Prostate gland (tissue), 2 donors: ENCODE data around the gene ZNF133. TPM values are rescaled to one million over a fixed set of nuclear protein-coding genes. Genes with fewer than 3 reads are reported as not detected.

Experiments used
- DNase-seq: peaks from one replicate; pipeline ENCODE4 v3.0.0-alpha.2; 2019; ENCODE audit warnings: low spot score
- H3K27ac ChIP-seq, 2 donors: fragments of 200-600 bp; sonication (generic); 2 replicates each; pipeline ENCODE4 v1.5.1; 2017 to 2019
- H3K27me3 ChIP-seq: fragments of 200-600 bp; sonication (generic); replicated peaks from 2 replicates; pipeline ENCODE4 v1.5.1; 2019; ENCODE audit not compliant: insufficient read depth
- H3K36me3 ChIP-seq, 2 donors: fragments of 200-600 bp; sonication (generic); 1 replicate in 1 of 2; 2 replicates in 1 of 2; pipeline versions ENCODE4 v1.5.1 to v1.8.1; 2017 to 2019
- H3K4me1 ChIP-seq: fragments of 200-600 bp; sonication (generic); replicated peaks from 2 replicates; pipeline ENCODE4 v1.5.1; 2019
- H3K4me3 ChIP-seq, 2 donors: fragments of 200-600 bp; sonication (generic); 2 replicates each; pipeline ENCODE4 v1.5.1; 2017 to 2019
- H3K9me3 ChIP-seq: fragments of 200-600 bp; sonication (generic); 2 replicates; pipeline ENCODE4 v1.5.1; 2017
- CTCF ChIP-seq, 4 experiments: fragments of 200-600 bp in 2 of 4; fragments of 450-650 bp in 2 of 4; sonication (generic) in 2 of 4; IDR thresholded peaks; 1 replicate in 3 of 4; 2 replicates in 1 of 4; pipeline ENCODE4 v1.5.1; 2016 to 2019; ENCODE audit warnings: antibody characterized with exemption in 4 of 4, mild to moderate bottlenecking in 2 of 4, moderate library complexity in 2 of 4
- POLR2A ChIP-seq: fragments of 450-650 bp; IDR thresholded peaks from one replicate; pipeline ENCODE4 v1.6.1; 2016; ENCODE audit warnings: antibody characterized with exemption, mild to moderate bottlenecking
- POLR2AphosphoS5 ChIP-seq: sonication (generic); formaldehyde crosslinking; IDR thresholded peaks from one replicate; pipeline ENCODE4 v1.6.1; 2017; ENCODE audit warnings: antibody characterized with exemption
- WGBS: methylation state at CpG from one replicate; pipeline ENCODE4 v1.1.5; 2018; 5-methylcytosine and 5-hydroxymethylcytosine counted together
- intact Hi-C: fragments of 100-400 bp; cut with DNase I; formaldehyde crosslinking; loops from one replicate; pipeline ENCODE4 v1.14.2; 2022
- total RNA-seq, 2 donors: library from RNA; depleted of rRNA; stranded (reverse); fragments of >200 nt; gene quantifications; one replicate each; pipeline ENCODE4 v1.1.0, GENCODE V29; 2016

ZNF133 gene
- total RNA-seq, 2 donors from 2014 or later: 15.2 to 23.1 TPM

- TF ChIP-seq CTCF (IDR thresholded peaks at IDR 0.05) (no peak), POLR2A (no peak), POLR2AphosphoS5 (no peak)
- peaks cover 3% of the 10 kb centered on the region for H3K4me1 ChIP-seq
- intact Hi-C loops: loop anchor here (2.0 kb wide), 2 partner anchors 153 to 177 kb away; partner anchors contain the start of genes DZANK1, KAT14, PET117 and POLR3F
- no peaks in the 10 kb centered on the region for H3K27me3 ChIP-seq
- no peak for DNase-seq
- WGBS: 77% methylated on average over 6 of the region's 6 CpGs
- H3K9me3 ChIP-seq: no peaks in the 10 kb centered on the region
- H3K4me3 ChIP-seq: peak overlapping the region; percentile 80 to 81
- H3K27ac ChIP-seq: no peak overlapping the region
- no peaks in the 10 kb centered on the region for H3K36me3 ChIP-seq
Measured at GRCh38 chr20:18289306-18289705, 979 bp downstream of the ZNF133 start.

GRCh38 chr20:18299364-18299763, 11.0 kb downstream of the ZNF133 start:
- no peaks in the 10 kb centered on the region for H3K4me1 ChIP-seq
- WGBS: over 99% methylated on average over 3 of the region's 3 CpGs
- no peak for DNase-seq
- no peak overlapping the region for H3K4me3 ChIP-seq
- H3K27ac ChIP-seq: no peak overlapping the region
- TF ChIP-seq POLR2A (no peak), CTCF (IDR thresholded peaks at IDR 0.05) (no peak), POLR2AphosphoS5 (no peak)
- intact Hi-C loops: no loop called here
- H3K27me3 ChIP-seq: no peaks in the 10 kb centered on the region
- no peaks in the 10 kb centered on the region for H3K36me3 ChIP-seq
- no peaks in the 10 kb centered on the region for H3K9me3 ChIP-seq

- intact Hi-C loops: no loop called here
- no peak for DNase-seq
- H3K36me3 ChIP-seq: no peaks in the 10 kb centered on the region
- H3K27me3 ChIP-seq: no peaks in the 10 kb centered on the region
- no peak for TF ChIP-seq POLR2AphosphoS5
- TF ChIP-seq CTCF (IDR thresholded peaks at IDR 0.05): no peak
- no peak for TF ChIP-seq POLR2A
- no peaks in the 10 kb centered on the region for H3K9me3 ChIP-seq
- H3K27ac ChIP-seq: no peak overlapping the region
- H3K4me1 ChIP-seq: no peaks in the 10 kb centered on the region
- H3K4me3 ChIP-seq: no peak overlapping the region
- WGBS: 92% methylated on average over 1 of the region's 1 CpG
Measured at GRCh38 chr20:18304618-18305017, 16.3 kb downstream of the ZNF133 start.

- H3K36me3 ChIP-seq: no peaks in the 10 kb centered on the region
Measured at GRCh38 chr20:18307301-18307700, 19.0 kb downstream of the ZNF133 start.

More at GRCh38 chr20:18307301-18307700, 19.0 kb downstream of the ZNF133 start:
- H3K27ac ChIP-seq: no peak overlapping the region
- DNase-seq: no peak
- H3K27me3 ChIP-seq: no peaks in the 10 kb centered on the region
- no peaks in the 10 kb centered on the region for H3K9me3 ChIP-seq
- intact Hi-C loops: no loop called here
- H3K4me3 ChIP-seq: no peak overlapping the region
- H3K4me1 ChIP-seq: no peaks in the 10 kb centered on the region
- TF ChIP-seq CTCF (IDR thresholded peaks at IDR 0.05) (no peak), POLR2AphosphoS5 (no peak), POLR2A (no peak)
- WGBS: 88% methylated on average over 3 of the region's 3 CpGs
